HG03571 (cell line): ENCODE measurements around the gene ARGLU1.

Experiments
- ATAC-seq: cut with Tn5 transposase; IDR thresholded peaks from one replicate; pipeline ENCODE4 v1.9.1; 2021; ENCODE audit not compliant: unreplicated experiment

Gene ARGLU1

DNA sequence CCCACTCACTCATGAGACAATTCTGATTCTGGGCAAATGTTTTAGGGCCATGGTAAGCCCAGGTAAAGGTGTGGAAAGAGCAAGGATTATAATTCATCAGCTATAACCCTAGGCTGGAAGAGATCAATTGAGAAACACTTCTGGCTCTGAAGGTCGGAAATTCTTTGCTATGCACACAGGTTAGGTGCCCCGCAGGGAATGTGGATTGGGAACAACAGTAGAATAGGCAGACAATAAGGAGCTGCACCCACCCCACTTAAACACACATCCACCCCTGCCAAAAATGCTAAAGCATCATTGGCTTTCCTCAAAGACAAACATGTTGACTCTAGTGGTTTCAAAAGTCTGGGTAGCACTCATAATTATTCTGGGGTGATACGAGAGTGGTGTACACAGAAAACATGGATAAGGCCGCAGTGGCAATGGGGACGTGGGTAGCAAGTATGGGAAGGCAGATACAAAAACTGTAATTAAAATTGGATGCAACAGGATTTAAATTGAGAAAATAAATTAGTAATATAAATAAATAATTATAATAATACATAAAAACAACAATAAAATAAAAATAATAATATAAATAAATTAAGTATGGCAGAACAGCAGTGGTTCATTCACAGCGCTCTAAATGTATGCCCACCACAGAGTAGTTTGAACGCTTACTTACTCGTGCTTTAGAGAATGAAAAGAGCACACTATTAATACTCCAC is 41.0 kb downstream of the ARGLU1 start:
- ATAC-seq: no peak

DNA sequence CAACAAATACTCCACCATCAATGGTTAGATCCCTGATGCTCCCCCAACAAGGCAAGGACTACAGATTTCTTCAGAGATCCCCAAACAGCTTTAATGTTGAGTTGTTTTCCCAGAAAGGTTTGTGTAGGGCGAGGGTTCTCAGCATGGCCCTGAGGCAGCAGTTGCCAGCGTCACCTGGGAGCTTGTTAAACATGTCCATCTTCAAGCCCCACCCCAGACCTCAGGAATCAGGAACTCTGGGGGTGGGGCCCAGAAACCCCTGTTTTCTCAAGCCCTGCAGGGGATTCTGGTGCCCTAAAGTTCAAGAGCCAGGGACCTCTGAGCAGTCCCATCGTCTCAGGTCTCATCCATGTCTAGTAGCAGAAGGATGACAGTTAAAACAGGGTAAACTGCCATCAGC is 42.1 kb downstream of the ARGLU1 start:
- no peak for ATAC-seq

DNA sequence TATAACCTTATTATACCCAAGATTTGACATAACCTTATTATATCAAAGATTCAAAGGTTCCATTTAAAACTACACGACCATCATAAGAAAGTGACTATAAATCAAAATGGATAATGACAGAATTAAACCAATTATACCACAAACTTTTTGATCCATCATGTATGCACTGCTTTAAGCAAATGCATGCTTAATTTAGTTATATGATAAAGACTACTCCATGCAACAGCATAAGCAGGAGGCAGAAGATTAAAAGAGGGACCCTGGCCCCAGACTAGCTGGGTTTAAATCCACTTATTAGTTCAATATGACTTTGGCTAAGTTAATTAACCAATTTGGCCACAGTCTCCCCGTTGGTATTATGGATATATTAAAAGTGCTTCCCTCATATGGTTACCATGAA is 43.8 kb downstream of the ARGLU1 start:
- no peak for ATAC-seq

DNA sequence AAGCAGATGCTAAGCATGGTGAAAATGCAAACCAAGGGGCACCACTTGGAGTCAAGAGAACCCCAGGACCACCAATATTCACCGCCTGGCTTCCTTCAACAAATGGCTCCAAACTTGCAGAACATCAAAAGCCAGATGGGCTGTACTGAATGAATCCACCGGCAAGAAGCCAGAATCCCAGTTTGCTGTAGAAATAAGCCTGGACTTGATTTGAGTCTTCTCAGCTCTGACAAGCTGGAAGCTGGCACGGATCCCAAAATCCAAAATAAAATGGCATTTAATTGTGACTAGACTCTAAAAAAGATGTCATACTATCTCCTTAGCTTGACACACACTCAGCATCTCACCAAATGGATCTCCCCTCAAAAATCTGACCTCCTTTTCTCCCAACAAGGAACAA is 44.4 kb downstream of the ARGLU1 start:
- no peak for ATAC-seq

DNA sequence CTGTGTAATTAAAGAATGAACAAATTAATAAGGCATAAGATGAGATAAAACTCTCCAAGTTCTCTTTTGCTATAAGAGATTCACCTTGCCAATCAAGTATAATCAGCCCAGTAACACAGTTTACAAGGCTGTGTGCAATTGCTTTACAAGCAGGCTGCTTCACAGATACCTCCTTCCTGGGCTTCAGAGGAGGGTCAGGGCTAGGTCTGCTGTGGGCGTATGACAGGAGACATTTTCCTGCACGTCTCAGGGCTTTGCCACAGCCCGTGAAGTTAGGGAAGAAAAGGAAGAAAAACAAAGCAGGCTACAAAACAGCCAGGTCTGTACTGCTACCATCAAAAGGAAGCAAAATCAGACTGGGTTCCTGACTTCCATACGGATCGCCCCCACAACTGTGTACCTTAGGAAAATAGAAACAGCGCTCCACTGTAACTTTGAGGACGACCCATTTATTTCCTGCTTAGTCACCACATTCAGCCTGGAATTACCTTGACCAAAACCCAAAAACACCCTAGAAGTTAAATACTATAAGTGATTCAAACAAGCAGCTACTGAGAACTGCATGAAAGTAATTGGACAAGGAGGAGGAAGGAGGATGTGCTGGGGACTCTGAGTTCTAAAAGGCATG is 44.9 kb downstream of the ARGLU1 start:
- no peak for ATAC-seq

DNA sequence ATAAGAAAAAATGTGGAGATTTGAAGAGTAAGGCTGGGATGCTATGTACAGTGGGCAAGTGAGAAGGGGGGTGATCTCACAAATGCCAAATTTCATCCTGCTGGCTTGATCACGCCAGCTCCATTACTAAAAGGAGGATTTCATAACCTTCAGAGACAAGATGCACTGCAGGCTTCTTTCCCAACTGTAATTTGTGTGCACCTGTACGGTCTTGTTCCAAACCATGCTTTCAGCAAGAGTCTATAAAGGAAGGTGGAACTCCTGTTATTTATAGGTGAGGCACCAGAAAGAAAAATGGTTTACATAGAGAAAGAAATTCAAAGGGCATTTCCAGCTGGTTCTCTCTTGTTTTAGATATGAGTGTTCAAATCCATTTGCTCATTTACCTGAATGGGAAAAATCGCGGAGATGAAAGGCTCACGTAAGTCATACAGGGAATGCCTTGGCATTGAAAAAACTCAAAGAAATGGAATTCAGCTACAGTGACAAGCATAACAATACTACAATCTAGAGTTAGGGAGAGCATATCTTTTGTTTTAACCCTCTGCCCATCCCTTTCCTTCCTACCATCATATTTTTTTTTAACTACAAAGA is 45.7 kb downstream of the ARGLU1 start:
- no peak for ATAC-seq

DNA sequence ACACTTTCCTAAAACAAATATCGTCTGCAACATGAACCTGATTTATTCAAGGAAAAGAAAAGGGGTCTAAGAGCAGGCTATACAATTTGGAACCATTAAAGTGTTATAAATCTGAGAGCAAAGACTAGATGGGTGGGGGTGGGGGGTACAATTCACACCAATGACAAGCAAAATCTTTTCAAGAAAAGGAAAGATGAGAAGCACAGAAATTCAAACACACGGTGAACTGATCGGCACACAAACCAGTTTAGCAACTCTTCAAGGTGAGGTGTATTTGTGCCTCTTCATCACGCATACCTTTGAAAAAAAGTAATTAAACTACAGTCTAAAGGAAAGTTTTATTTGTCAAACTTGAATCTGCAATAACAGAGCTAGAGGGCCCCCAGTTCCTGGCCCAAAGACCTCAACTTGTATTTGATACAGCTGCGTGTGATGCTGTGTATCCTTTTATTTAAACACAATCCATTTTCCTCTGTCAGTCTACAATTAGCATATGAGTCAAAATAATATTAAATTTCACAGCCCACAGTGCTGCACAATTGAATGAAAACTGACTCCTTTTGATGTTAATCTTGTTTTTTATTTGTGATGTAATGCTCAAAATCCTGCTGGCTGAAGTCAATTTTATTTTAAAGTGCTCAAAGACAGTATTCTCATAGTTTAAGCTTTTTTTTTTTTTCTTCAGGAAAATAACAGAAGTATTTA is 46.7 kb downstream of the ARGLU1 start:
- no peak for ATAC-seq

DNA sequence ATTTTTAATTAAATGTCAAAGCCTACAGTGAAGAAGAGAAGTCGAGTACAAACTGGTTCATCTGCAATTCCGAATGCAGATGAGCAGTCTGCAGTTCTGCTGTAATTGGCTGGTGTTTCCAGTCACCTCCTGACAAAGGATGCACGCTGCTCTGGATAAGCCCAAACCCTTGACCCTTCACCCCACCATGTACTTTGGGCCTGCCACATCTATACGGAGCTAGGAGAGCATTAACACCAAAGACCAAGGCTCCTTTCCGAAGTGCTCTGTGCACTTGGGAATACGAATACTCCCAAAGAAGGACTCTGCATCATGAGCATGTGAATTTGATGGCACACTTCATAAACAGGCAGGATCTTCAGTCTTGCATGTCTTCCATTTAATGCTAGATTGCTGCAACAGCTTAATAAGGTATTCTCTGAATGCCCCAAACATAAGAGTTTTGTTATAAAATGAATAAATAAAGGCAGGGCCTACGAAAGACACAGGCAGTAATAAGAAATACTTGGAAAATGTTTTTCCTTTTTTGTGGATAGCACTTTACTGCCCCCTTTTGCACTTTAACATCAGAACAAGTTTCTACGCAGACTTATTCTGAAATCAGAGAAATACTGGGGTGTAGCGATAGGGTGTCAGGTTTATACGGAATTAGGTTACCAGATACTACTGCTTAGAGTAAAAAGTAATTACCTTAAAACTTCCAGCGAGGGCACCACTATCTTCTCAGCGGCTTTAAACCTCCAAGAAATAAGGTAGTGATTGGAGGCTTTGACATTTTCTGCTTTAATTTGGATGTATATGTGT is 47.5 kb downstream of the ARGLU1 start:
- ATAC-seq: no peak

DNA sequence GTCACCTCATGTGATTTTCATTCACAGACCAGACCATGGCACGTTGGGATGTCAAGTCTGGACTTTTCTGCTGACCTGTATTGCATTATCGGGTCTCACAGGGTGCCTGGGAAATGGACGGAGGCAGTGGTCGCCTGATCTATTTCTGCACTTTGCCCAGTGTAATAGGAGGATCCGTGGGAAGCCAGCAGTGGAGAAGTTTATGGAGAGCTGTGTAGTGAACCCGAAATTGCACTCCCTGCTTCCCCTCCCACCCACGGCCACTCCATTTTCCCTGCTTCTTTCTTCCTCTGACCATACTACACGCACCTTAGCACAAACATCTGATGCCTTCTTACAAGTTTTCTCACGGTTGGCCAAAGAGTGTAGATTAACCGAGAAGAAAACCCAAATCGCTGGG is 49.4 kb downstream of the ARGLU1 start:
- ATAC-seq: no peak

DNA sequence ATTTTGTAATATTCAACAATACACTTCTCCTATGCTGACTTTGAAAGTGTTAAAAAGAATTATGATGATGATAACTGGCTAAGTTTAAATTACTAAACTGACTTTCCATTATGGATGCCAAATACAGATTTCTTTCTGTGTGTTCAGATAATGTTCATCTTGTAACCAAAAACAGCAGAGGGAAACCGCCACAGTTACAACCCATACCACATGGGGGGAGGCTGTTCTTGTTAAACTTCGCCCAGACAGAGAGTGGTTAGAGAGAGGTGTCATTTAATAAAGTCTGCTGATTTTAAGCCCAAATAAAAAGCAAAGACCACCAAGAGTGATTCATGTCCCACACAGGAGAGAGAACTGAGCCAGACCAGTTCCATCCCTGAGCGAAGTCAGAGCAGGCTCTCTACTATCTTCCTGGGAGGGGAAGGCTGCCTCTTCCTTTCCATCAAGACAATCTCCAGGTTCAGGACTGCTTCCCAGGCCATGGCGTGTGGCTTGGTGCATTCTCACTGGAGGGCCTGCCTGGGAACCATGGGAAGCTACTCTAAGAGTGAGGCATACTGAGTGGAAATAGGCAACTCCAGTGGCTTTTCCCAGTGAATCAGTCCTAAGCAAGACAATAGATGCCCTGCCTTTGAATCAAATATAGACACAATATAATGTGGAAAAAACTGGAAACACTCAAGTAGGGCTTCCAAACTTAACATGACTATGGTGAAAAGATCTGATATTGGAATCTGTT is 50.7 kb downstream of the ARGLU1 start:
- no peak for ATAC-seq

DNA sequence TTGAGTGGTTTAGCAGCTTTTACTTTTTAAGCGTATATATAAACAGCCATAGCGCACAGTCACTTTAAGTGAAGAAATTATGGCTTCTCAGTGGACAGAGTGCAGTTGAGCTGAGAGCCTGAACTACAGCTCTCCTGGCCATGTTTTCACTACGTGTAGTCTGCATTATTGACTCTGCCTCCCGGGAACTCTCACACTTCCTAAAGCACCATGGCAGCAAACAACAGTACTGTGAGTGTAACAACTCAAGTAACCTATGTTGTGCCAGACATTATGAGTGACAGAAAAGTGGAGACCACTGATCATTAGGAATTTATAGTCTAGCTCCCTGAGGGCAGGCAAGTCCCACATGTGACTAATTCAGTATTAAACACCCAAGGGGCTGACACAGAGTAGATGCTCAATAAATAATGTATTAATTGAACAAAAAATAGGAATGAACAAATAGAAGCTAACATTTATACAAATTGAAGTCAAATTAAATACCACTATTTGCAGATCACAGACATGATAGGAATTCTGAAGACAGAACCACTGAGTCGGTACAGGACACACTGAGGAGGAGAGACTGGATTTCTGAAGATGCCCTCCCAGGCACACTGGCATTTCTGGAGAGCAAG is 52.2 kb downstream of the ARGLU1 start:
- ATAC-seq: no peak

DNA sequence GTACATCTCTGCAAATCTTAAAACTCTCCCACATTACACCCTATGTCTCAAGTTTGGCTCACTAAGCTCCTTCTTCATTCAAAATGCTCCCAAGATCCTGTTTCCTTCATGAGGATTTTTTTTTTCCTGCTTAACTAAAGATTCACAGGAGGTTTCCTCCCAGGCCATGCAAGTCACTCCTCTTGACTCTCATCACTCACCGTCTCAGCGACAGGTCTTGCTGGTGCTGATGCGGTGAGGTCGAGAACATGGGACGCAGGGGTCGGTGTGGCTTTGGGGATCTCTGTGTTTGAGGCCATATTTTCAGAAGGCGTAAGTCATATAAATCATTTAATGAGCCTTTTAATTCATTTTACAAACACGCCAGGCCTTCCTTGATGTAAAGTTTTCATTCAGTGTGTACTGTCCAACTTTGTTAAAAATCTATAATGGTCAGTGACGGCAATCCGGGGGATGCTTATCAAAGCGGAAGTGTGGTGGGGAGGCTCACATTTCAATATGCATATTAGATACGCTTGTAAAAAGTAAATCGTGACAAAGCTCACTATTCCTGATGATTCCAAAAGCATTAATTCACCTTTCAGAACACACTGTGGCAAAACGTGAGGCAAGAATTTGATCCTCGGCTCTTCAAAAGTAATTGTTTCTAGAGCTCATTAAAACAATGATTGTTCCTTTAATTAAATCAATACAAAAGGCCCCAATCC is 52.9 kb downstream of the ARGLU1 start:
- no peak for ATAC-seq

DNA sequence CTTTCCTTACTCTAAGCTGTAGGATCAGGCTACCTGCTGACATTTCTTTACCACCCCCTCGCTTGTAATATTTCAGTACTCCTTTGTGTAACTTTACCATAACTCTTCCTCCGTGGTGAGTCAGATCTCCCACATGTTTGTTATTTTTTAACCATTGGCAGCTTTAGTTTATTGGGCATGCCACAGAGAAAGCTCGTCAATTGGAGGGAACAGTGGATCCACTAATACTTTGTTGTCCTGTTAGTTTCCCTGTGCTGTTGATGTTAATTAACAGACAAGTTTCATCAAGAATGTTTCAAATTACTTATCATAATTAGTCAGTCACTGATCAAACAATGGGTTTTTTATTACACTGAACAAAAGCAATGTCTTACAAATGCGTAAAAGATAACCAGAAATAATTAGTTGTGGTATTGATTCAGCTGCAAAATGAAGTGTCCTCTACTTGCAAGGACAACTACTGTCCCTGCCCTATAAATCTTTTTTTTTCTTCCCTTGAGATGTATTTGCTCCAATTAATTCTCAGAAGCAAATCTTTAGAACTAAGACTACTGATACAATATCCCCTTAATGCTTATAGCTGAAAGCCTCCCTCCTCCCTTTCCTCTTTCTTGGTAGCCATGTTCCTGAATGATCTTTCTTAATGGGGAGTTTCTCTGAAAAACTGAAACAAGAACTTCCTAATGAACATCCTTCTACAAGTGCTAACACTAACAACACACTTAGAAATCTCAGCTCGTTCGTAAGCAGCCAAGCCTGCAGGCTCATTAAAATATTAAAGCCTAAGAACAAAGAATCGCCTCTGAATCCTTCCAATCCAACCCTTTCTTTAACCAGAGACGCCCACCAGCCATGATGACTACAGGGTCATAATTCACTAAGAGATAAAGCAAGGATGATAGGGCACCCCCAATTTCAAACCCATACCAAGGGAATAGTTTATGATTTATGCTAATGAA is 54.6 kb downstream of the ARGLU1 start:
- ATAC-seq: no peak

DNA sequence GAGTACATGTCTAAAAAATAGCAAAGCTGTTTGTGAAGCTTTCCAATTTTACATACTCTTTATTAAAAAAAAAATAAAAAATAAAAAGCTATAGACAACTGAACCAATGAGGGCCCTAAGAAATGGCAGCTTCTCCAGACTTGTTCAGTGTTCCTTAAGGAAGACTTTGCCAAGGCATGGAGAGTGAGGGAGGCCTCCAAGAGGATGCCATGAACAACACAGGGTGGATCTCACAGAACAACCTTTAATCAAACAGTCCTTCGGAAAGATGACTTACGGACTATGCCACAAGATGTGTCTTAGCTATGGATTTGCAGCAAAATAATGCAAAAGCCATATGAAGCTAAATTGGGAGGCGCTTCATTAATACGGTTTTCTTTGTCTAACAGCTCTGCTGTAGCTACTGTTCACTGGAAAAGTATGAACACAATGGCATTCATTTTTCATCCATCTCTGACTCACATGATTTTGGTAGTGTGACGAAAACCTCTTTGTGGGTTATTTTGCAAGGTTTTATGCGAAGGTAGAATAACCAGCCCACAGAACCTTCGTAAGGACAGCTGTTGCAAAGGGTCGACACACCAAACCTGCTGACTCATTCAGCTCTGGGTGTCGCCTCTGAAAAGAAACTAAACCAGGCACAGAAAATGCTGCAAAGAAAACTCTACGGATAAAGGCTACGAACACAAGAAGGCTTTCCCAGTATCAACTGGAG is 60.2 kb downstream of the ARGLU1 start:
- no peak for ATAC-seq

DNA sequence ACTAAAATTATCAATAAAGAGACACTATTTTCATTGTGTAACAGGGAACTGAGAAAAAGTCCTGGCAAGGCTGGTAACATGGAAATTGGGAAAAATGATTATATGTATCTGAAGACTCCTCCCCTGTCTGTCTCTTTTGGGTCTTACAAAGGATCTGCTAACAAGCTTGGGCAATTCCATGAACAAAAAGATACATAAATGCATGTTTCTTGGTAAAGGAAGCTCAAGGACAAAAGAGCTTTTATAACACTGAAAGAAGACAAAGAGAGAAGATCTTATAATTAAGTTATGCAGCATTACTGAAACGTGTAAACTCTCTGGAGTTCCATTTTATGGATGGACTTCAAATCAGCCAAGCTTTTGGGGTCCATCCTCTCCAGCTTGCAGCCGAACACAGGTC is 61.7 kb downstream of the ARGLU1 start:
- ATAC-seq: no peak

DNA sequence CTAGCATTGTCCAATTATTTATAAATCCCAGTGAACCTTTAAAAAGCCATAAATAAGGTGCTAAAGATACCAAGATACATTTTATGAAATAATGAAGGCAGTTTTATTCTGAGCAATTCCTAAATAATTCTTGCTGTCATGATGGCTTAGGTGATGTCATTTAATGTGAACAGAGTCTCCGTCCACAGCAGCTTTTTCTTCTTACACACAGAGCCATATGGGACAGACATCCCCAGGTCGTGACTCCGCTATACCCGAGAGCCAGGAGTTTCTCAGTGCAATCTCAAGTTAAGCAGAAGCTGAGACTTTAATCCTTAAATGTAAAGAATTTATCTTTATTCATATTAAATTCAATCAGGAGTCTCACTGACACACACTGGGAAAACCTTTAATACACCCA is 62.2 kb downstream of the ARGLU1 start:
- ATAC-seq: no peak

DNA sequence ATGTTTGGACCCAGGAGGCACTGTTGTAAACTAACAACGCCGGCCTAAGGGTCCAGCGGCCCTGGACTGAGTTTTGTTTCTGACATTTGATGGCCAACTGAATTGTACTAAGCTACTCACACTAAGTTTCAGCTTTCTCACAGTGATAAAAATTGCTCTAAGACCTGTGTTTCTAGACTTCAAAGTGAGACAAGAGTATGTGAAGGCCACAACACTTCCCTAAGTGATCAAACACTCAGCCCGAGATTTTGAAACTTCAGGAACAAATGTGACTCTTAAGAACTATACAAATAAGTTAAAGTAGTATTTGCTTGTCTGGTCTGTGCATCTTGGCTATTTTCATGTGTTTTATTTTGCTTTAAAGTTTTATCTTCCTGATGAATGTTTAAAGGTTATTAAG is 62.6 kb downstream of the ARGLU1 start:
- no peak for ATAC-seq
